Heart right ventricle (tissue), 16 donors: ENCODE data around the gene MYLK. TPM values are rescaled to one million over a fixed set of nuclear protein-coding genes. Genes with fewer than 3 reads are reported as not detected.
A peak's percentile ranks its signal among the peaks of the same experiment; 100 is the strongest.

Experiments
- ATAC-seq, 8 donors: fragments of 200-7000 bp; cut with Tn5 transposase; one replicate each; pipeline ENCODE4 v1.9.1; 2020; ENCODE audit warnings: mild to moderate bottlenecking in 8 of 8, moderate library complexity in 8 of 8, moderate number of reproducible peaks in 1 of 8
- DNase-seq, 2 donors: peaks; one replicate each; pipeline ENCODE4 v3.0.0-alpha.2; 2020
- H3K27ac ChIP-seq, 10 donors: fragments of 200-600 bp; sonication (generic) in 2 of 10; one replicate each; pipeline versions ENCODE4 v1.5.0 to v1.8.0; 2020 to 2022; ENCODE audit warnings: mild to moderate bottlenecking in 3 of 10
- H3K27me3 ChIP-seq, 7 donors: fragments of 200-600 bp; one replicate each; pipeline ENCODE4 v1.8.0; 2021 to 2022; ENCODE audit warnings: mild to moderate bottlenecking in 2 of 7
- H3K36me3 ChIP-seq, 9 donors: fragments of 200-600 bp; sonication (generic) in 1 of 9; one replicate each; pipeline versions ENCODE4 v1.5.0 to v1.8.0; 2020 to 2022; ENCODE audit warnings: mild to moderate bottlenecking in 2 of 9
- H3K4me1 ChIP-seq, 9 donors: fragments of 200-600 bp; sonication (generic) in 1 of 9; one replicate each; pipeline versions ENCODE4 v1.5.0 to v1.8.0; 2020 to 2022; ENCODE audit warnings: mild to moderate bottlenecking in 4 of 9
- H3K4me3 ChIP-seq, 10 donors: fragments of 200-600 bp; sonication (generic) in 2 of 10; one replicate each; pipeline versions ENCODE4 v1.5.0 to v1.8.0; 2020 to 2022; ENCODE audit warnings: mild to moderate bottlenecking in 7 of 10, moderate library complexity in 2 of 10
- H3K9me3 ChIP-seq, 11 donors: fragments of 200-600 bp in 10 of 11; sonication (generic) in 2 of 11; one replicate each; pipeline versions ENCODE4 v1.5.0 to v1.8.0; 2013 to 2022; ENCODE audit warnings: mild to moderate bottlenecking in 2 of 11, control low read depth in 1 of 11, moderate library complexity in 1 of 11
- CTCF ChIP-seq, 9 donors: fragments of 200-600 bp; sonication (generic) in 2 of 9; IDR thresholded peaks; one replicate each; pipeline versions ENCODE4 v1.5.0 to v1.8.0; 2021 to 2022; ENCODE audit warnings: antibody characterized with exemption in 9 of 9, mild to moderate bottlenecking in 5 of 9, moderate library complexity in 1 of 9
- WGBS, 2 donors: extraction: QIAGEN DNeasy Blood & Tissue Kit; methylation state at CpG; one replicate each; pipeline ENCODE4 v1.1.7; 2013; ENCODE audit warnings: inconsistent platforms in 1 of 2; 5-methylcytosine and 5-hydroxymethylcytosine counted together
- intact Hi-C, 10 donors: fragments of 100-400 bp; cut with DNase I; formaldehyde crosslinking; loops; one replicate each; pipeline versions ENCODE4 v1.11.1 to v1.14.2; 2022
- polyA plus RNA-seq, 2 donors: library from polyadenylated mRNA; stranded (reverse); fragments of 200-250 nt; gene quantifications; one replicate each; pipeline ENCODE4 v1.2.3, GENCODE V29; 2013
- total RNA-seq, 10 donors: library from RNA; stranded (reverse); fragmentation: NEBNext Ultra II Directional in 3 of 10; extraction: Animal tissue kit (Norgen Biotek cat#: 25700) in 3 of 10; gene quantifications; one replicate each; pipeline versions ENCODE4 v1.2.1 to v1.2.4, GENCODE V29; 2021 to 2023
- donor health status: Arrhythmogenic right ventricular cardiomyopathy.
- donor health status: ischemic (EF 13 %, LVEDD 7.1; RV severe dilation, severe dysfunction).
- donor health status: healthy with polysubstance abuse.
- donor health status: DM: no; HTN: yes; CAD: no.
- donor health status: DM: no; HTN: no; CAD: no.
- donor health status: ischemic (EF 25% LVEDD 6.9; RV normal size, moderate dysfunction).
- donor health status: ischemic (EF 25% LVEDD 5.7; RV mildly dilated, moderate dysfunction).
- donor health status: healthy.
- donor health status: DM: yes; HTN: yes; CAD: no.
- donor health status: Ischemic cardiomyopathy.
- donor health status: ischemic (EF 35%, LVEDD 5.7; RV mildly dilated, moderate dysfunction).
- donor health status: nonischemic (EF 11% LVEDD 7.7; RV severe dilation, severe dysfunction).
- donor health status: DM: yes; HTN: yes; CAD: no.
- donor health status: PGD.
- donor health status: ischemic (EF 29% LVEDD 5.4; RV normal size, mild dysfunction).
- donor health status: nonischemic (EF 23%, LVEDD 6.1; RV moderate dilation, normal function).

The MYLK gene
- total and polyA plus RNA-seq, 12 donors = 5.6 to 20.6 (median 11.6) TPM

GRCh38 chr3:123653221-123653682 lies 230.9 kb downstream of the MYLK start:
- no peak for TF ChIP-seq CTCF (IDR thresholded peaks at IDR 0.05)
- ATAC-seq (peak; percentile 46 to 81 (median 72)), DNase-seq (peak; percentile 47)
- peak overlapping the region in 9 of 10 donors; percentile 58 to 83 (median 68) for H3K27ac ChIP-seq
- H3K36me3 ChIP-seq = peaks cover 0 to 18% (median 0%) of the 10 kb centered on the region in 9 donors
- H3K4me1 ChIP-seq = peaks cover 16 to 45% (median 28%) of the 10 kb centered on the region in 9 donors
- 40 to 58% methylated on average over 5 of the region's 5 CpGs for WGBS, 2 donors
- no peak overlapping the region for H3K4me3 ChIP-seq
- H3K9me3 ChIP-seq = peaks cover 0 to 4% (median 0%) of the 10 kb centered on the region in 11 donors
- no peaks in the 10 kb centered on the region for H3K27me3 ChIP-seq
- intact Hi-C loops = loop anchor here in 9 of 10 donors (2.0 to 10.0 kb wide), 7 partner anchors 49 to 332 kb away; no protein-coding TSS in a partner anchor

GRCh38 chr3:123652342-123652984 lies 231.7 kb downstream of the MYLK start:
- WGBS, 2 donors = 20 to 26% methylated on average over 9 of the region's 9 CpGs
- Histone ChIP-seq H3K27me3 (no peaks in the 10 kb centered on the region), H3K9me3 (peaks cover 0 to 4% (median 0%) of the 10 kb centered on the region in 11 donors), H3K4me3 (no peak overlapping the region), H3K4me1 (peaks cover 11 to 37% (median 20%) of the 10 kb centered on the region in 9 donors), H3K36me3 (peaks cover 0 to 18% (median 0%) of the 10 kb centered on the region in 9 donors), H3K27ac (peak overlapping the region in 9 of 10 donors; percentile 58 to 83 (median 68))
- peak; percentile 87 to 97 (median 92) for ATAC-seq
- peak; percentile 80 to 85 for DNase-seq
- intact Hi-C loops = loop anchor here (1.0 to 10.0 kb wide), 10 partner anchors 50 to 332 kb away; no protein-coding TSS in a partner anchor
- TF ChIP-seq CTCF (IDR thresholded peaks at IDR 0.05) = peak; percentile 85 to 98 (median 95)

- DNase-seq = no peak
- ATAC-seq = no peak
- TF ChIP-seq CTCF (IDR thresholded peaks at IDR 0.05) = no peak
- H3K4me3 ChIP-seq = no peak overlapping the region
- intact Hi-C loops = loop anchor here (1.0 to 10.0 kb wide), 10 partner anchors 51 to 333 kb away; no protein-coding TSS in a partner anchor
- peaks cover 0 to 1% (median 0%) of the 10 kb centered on the region in 11 donors for H3K9me3 ChIP-seq
- peaks cover 0 to 18% (median 0%) of the 10 kb centered on the region in 9 donors for H3K36me3 ChIP-seq
- peaks cover 11 to 31% (median 19%) of the 10 kb centered on the region in 9 donors for H3K4me1 ChIP-seq
- H3K27ac ChIP-seq = no peak overlapping the region
- WGBS, 2 donors = 82 to 87% methylated on average over 11 of the region's 11 CpGs
- no peaks in the 10 kb centered on the region for H3K27me3 ChIP-seq
These were observed 232.4 kb downstream of the MYLK start for GRCh38 chr3:123651449-123652341.

- H3K27ac ChIP-seq = no peak overlapping the region
- no peaks in the 10 kb centered on the region for H3K9me3 ChIP-seq
- H3K27me3 ChIP-seq = no peaks in the 10 kb centered on the region
- H3K36me3 ChIP-seq = peaks cover 0 to 18% (median 0%) of the 10 kb centered on the region in 9 donors
- intact Hi-C loops = loop anchor here in 9 of 10 donors (5.0 to 10.0 kb wide), 4 partner anchors 52 to 335 kb away; no protein-coding TSS in a partner anchor
- DNase-seq (no peak), ATAC-seq (no peak)
- no peak for TF ChIP-seq CTCF (IDR thresholded peaks at IDR 0.05)
- H3K4me3 ChIP-seq = no peak overlapping the region
- peaks cover 11 to 28% (median 17%) of the 10 kb centered on the region in 9 donors for H3K4me1 ChIP-seq
- WGBS, 2 donors = 79% methylated on average over 8 of the region's 8 CpGs
These were observed 234.0 kb downstream of the MYLK start for GRCh38 chr3:123650101-123650500.
